Astrocyte of the cerebellum (primary cell): Measurements from ENCODE around the gene DCAF4L1.
A peak's percentile ranks its signal among the peaks of the same experiment; 100 is the strongest.

Experiments
- DNase-seq: peaks from one replicate; pipeline ENCODE4 v3.0.0-alpha.2; 2011; ENCODE audit warnings: low read depth
- H3K4me3 ChIP-seq: 2 replicates; pipeline ENCODE4 v1.5.1; 2011; ENCODE audit warnings: mild to moderate bottlenecking, low read depth, low read length, moderate library complexity
- CTCF ChIP-seq: IDR thresholded peaks from 2 replicates; pipeline ENCODE4 v1.5.1; 2012; ENCODE audit warnings: low read length, low read depth, moderate library complexity, mild to moderate bottlenecking; ENCODE audit errors: missing control alignments
- in situ Hi-C: cut with HindIII; loops from 2 replicates; pipeline ENCODE4 v1.10.0; 2017; ENCODE audit warnings: low sequenced_read_pairs

Gene DCAF4L1

GRCh38 chr4:41981456-41981855 lies at the start of gene DCAF4L1:
TSS of gene DCAF4L1 (plus strand) at chr4:41981756. CDS start at chr4:41981793, 37 bp downstream.
- no peak for DNase-seq
- no peak for TF ChIP-seq CTCF
- in situ Hi-C loops: no loop called here
- no peak within 1 kb of the TSS for H3K4me3 ChIP-seq

GRCh38 chr4:41932988-41933387 lies 48.6 kb upstream of the DCAF4L1 start:
- no peak for DNase-seq
- no peak for TF ChIP-seq CTCF
- no peak overlapping the region for H3K4me3 ChIP-seq
- in situ Hi-C loops: no loop called here

GRCh38 chr4:41933997-41934503 lies 47.5 kb upstream of the DCAF4L1 start:
- in situ Hi-C loops: no loop called here
- no peak overlapping the region for H3K4me3 ChIP-seq
- DNase-seq: no peak
- no peak for TF ChIP-seq CTCF

GRCh38 chr4:41934514-41934900 lies 47.0 kb upstream of the DCAF4L1 start:
- in situ Hi-C loops: no loop called here
- DNase-seq: no peak
- no peak for TF ChIP-seq CTCF
- peak overlapping the region; percentile 96 for H3K4me3 ChIP-seq

GRCh38 chr4:41934901-41935651 lies 46.5 kb upstream of the DCAF4L1 start, which contains the start of gene TMEM33:
TSS of gene TMEM33 (plus strand) at chr4:41935429. CDS start at chr4:41935485, 56 bp downstream.
- peak within 1 kb of the TSS; percentile 96 for H3K4me3 ChIP-seq
- in situ Hi-C loops: no loop called here
- DNase-seq: peak; percentile 70
- peak; percentile 11 for TF ChIP-seq CTCF

- in situ Hi-C loops: no loop called here
- peak overlapping the region; percentile 96 for H3K4me3 ChIP-seq
- no peak for TF ChIP-seq CTCF
- DNase-seq: no peak
These were observed 45.9 kb upstream of the DCAF4L1 start for GRCh38 chr4:41935652-41936021.
